ENCODE data around the gene LRRK1.

Gene LRRK1

GRCh38 chr15:100901702-100902435, 17.3 kb upstream of the LRRK1 start:
- TF ChIP-seq TAF1 (IDR thresholded peaks at IDR 0.05; ENCODE audit: borderline replicate concordance, low read depth, low read length), result no peak
- no peak for TF ChIP-seq POLR2A (IDR thresholded peaks at IDR 0.05; ENCODE audit: low read depth, low read length)
- DNase-seq (ENCODE audit: insufficient read length), result no peak
- no peak for FAIRE-seq

GRCh38 chr15:100902436-100903167, 16.6 kb upstream of the LRRK1 start:
- TF ChIP-seq TAF1 (IDR thresholded peaks at IDR 0.05; ENCODE audit: borderline replicate concordance, low read depth, low read length) (no peak), POLR2AphosphoS5 (IDR thresholded peaks at IDR 0.05; ENCODE audit: low read depth, low read length) (no peak), POLR2A (IDR thresholded peaks at IDR 0.05; ENCODE audit: low read depth, low read length) (no peak)
- FAIRE-seq (no peak), DNase-seq (ENCODE audit: insufficient read length) (no peak)

GRCh38 chr15:100903168-100903554, 16.0 kb upstream of the LRRK1 start:
- DNase-seq (ENCODE audit: insufficient read length) (no peak), FAIRE-seq (no peak)
- TF ChIP-seq POLR2AphosphoS5 (IDR thresholded peaks at IDR 0.05; ENCODE audit: low read depth, low read length) (no peak), TAF1 (IDR thresholded peaks at IDR 0.05; ENCODE audit: borderline replicate concordance, low read depth, low read length) (no peak), POLR2A (IDR thresholded peaks at IDR 0.05; ENCODE audit: low read depth, low read length) (no peak)

- FAIRE-seq (no peak), DNase-seq (ENCODE audit: insufficient read length) (no peak)
- TF ChIP-seq TAF1 (IDR thresholded peaks at IDR 0.05; ENCODE audit: borderline replicate concordance, low read depth, low read length), result no peak
- TF ChIP-seq POLR2AphosphoS5 (IDR thresholded peaks at IDR 0.05; ENCODE audit: low read depth, low read length), result no peak
- TF ChIP-seq POLR2A (IDR thresholded peaks at IDR 0.05; ENCODE audit: low read depth, low read length), result no peak
Observed at GRCh38 chr15:100905850-100906249, 13.3 kb upstream of the LRRK1 start.

GRCh38 chr15:100908466-100908865, 10.7 kb upstream of the LRRK1 start:
- TF ChIP-seq POLR2A (IDR thresholded peaks at IDR 0.05; ENCODE audit: low read depth, low read length) (no peak), TAF1 (IDR thresholded peaks at IDR 0.05; ENCODE audit: borderline replicate concordance, low read depth, low read length) (no peak), POLR2AphosphoS5 (IDR thresholded peaks at IDR 0.05; ENCODE audit: low read depth, low read length) (no peak)
- no peak for DNase-seq (ENCODE audit: insufficient read length)
- FAIRE-seq, result no peak

GRCh38 chr15:100909565-100909964, 9.6 kb upstream of the LRRK1 start:
- no peak for TF ChIP-seq TAF1 (IDR thresholded peaks at IDR 0.05; ENCODE audit: borderline replicate concordance, low read depth, low read length)
- TF ChIP-seq POLR2AphosphoS5 (IDR thresholded peaks at IDR 0.05; ENCODE audit: low read depth, low read length), result no peak
- FAIRE-seq (no peak), DNase-seq (ENCODE audit: insufficient read length) (no peak)

- TF ChIP-seq POLR2A (IDR thresholded peaks at IDR 0.05; ENCODE audit: low read depth, low read length) (no peak), TAF1 (IDR thresholded peaks at IDR 0.05; ENCODE audit: borderline replicate concordance, low read depth, low read length) (no peak), POLR2AphosphoS5 (IDR thresholded peaks at IDR 0.05; ENCODE audit: low read depth, low read length) (no peak)
- FAIRE-seq, result no peak
- no peak for DNase-seq (ENCODE audit: insufficient read length)
Observed at GRCh38 chr15:100909989-100910955, 8.9 kb upstream of the LRRK1 start.

- DNase-seq (ENCODE audit: insufficient read length), result no peak
- FAIRE-seq, result no peak
- TF ChIP-seq POLR2A (IDR thresholded peaks at IDR 0.05; ENCODE audit: low read depth, low read length) (no peak), TAF1 (IDR thresholded peaks at IDR 0.05; ENCODE audit: borderline replicate concordance, low read depth, low read length) (no peak), POLR2AphosphoS5 (IDR thresholded peaks at IDR 0.05; ENCODE audit: low read depth, low read length) (no peak)
Observed at GRCh38 chr15:100911086-100911485, 8.1 kb upstream of the LRRK1 start.

- TF ChIP-seq POLR2A (IDR thresholded peaks at IDR 0.05; ENCODE audit: low read depth, low read length) (no peak), TAF1 (IDR thresholded peaks at IDR 0.05; ENCODE audit: borderline replicate concordance, low read depth, low read length) (no peak), POLR2AphosphoS5 (IDR thresholded peaks at IDR 0.05; ENCODE audit: low read depth, low read length) (no peak)
- FAIRE-seq (no peak), DNase-seq (ENCODE audit: insufficient read length) (no peak)
Observed at GRCh38 chr15:100913961-100914360, 5.2 kb upstream of the LRRK1 start.

GRCh38 chr15:100914876-100915275, 4.3 kb upstream of the LRRK1 start:
- FAIRE-seq (no peak), DNase-seq (ENCODE audit: insufficient read length) (no peak)

GRCh38 chr15:100918034-100918689, 995 bp upstream of the LRRK1 start:
- no peak for TF ChIP-seq TAF1 (IDR thresholded peaks at IDR 0.05; ENCODE audit: borderline replicate concordance, low read depth, low read length)
- TF ChIP-seq POLR2A (IDR thresholded peaks at IDR 0.05; ENCODE audit: low read depth, low read length), result no peak
- TF ChIP-seq POLR2AphosphoS5 (IDR thresholded peaks at IDR 0.05; ENCODE audit: low read depth, low read length), result no peak
- FAIRE-seq (peak; percentile 91), DNase-seq (ENCODE audit: insufficient read length) (peak; percentile 87)

More at GRCh38 chr15:100914876-100915275, 4.3 kb upstream of the LRRK1 start:
- no peak for TF ChIP-seq POLR2A (IDR thresholded peaks at IDR 0.05; ENCODE audit: low read depth, low read length)
- no peak for TF ChIP-seq TAF1 (IDR thresholded peaks at IDR 0.05; ENCODE audit: borderline replicate concordance, low read depth, low read length)
- TF ChIP-seq POLR2AphosphoS5 (IDR thresholded peaks at IDR 0.05; ENCODE audit: low read depth, low read length), result no peak
